SU-DHL-6 (cell line): ENCODE data around the gene MYO7B.

Experiments used
- CTCF ChIP-seq: fragments of 200-600 bp; sonication (generic); IDR thresholded peaks from one replicate; pipeline ENCODE4 v1.5.1; 2017; ENCODE audit warnings: antibody characterized with exemption, mild to moderate bottlenecking, low read length, moderate library complexity; ENCODE audit not compliant: insufficient read depth, poor library complexity, severe bottlenecking
- EZH2phosphoT487 ChIP-seq: fragments of 200-600 bp; sonication (generic), shearing (Covaris generic); conservative IDR thresholded peaks from 2 replicates; pipeline ENCODE4 v1.6.1; 2018; ENCODE audit warnings: mild to moderate bottlenecking, antibody characterized with exemption, low read length, moderate library complexity, mixed read lengths

GRCh38 chr2:127661949-127662510 lies 126.5 kb downstream of the MYO7B start:
- TF ChIP-seq CTCF (no peak), EZH2phosphoT487 (no peak)
